OCI-LY7 (cell line): ENCODE measurements around the gene CBFB. TPM values are rescaled to one million over a fixed set of nuclear protein-coding genes. Genes with fewer than 3 reads are reported as not detected.

Experiments used
- BruUV-seq: library from RNA; stranded (reverse); fragments of 400-500 nt; replicated peaks from 2 replicates; lab custom pipeline; 2021; lab: Mats Ljungman, UMichigan
- CTCF ChIA-PET: fragments of 300-600 bp; sonication (Branson Sonifier 250); formaldehyde crosslinking; loops from one replicate; lab custom pipeline; 2022; ENCODE audit warnings: antibody characterized with exemption; ENCODE audit not compliant: unreplicated experiment; lab: Charles Lee
- POLR2A ChIA-PET: fragments of 300-600 bp; sonication (Branson Sonifier 250); formaldehyde crosslinking; loops from one replicate; lab custom pipeline; 2022; ENCODE audit warnings: antibody characterized with exemption; lab: Charles Lee
- DNase-seq: peaks from one replicate; pipeline ENCODE4 v3.0.0-alpha.2; 2015; ENCODE audit warnings: low spot score
- H2AFZ ChIP-seq: fragments of 200-600 bp; sonication (generic), shearing (Covaris generic); 2 replicates; pipeline ENCODE4 v1.6.1; 2014; ENCODE audit warnings: mild to moderate bottlenecking, antibody characterized with exemption, low read length, moderate library complexity
- H3K27ac ChIP-seq: fragments of 200-600 bp; sonication (generic); 2 replicates; pipeline ENCODE4 v1.5.1; 2014; ENCODE audit warnings: mixed run types, low read depth, mild to moderate bottlenecking, moderate library complexity, low read length, inconsistent platforms; ENCODE audit not compliant: poor library complexity, severe bottlenecking
- H3K36me3 ChIP-seq: fragments of 200-600 bp; sonication (generic); 2 replicates; pipeline ENCODE4 v1.6.1; 2014; ENCODE audit warnings: mild to moderate bottlenecking, antibody characterized with exemption, low read length, moderate library complexity, mixed read lengths; ENCODE audit not compliant: insufficient read depth
- H3K4me1 ChIP-seq: fragments of 200-600 bp; sonication (generic); 2 replicates; pipeline ENCODE4 v1.5.1; 2014; ENCODE audit warnings: mild to moderate bottlenecking, low read length; ENCODE audit not compliant: insufficient read depth, poor library complexity, severe bottlenecking
- H3K4me2 ChIP-seq: fragments of 200-600 bp; sonication (generic); 2 replicates; pipeline ENCODE4 v1.6.1; 2014; ENCODE audit warnings: mild to moderate bottlenecking, low read length
- H3K4me3 ChIP-seq: fragments of 200-600 bp; sonication (generic); 2 replicates; pipeline ENCODE4 v1.5.1; 2014; ENCODE audit warnings: mild to moderate bottlenecking, low read depth, low read length; ENCODE audit not compliant: poor library complexity, severe bottlenecking
- H3K79me2 ChIP-seq: fragments of 200-600 bp; sonication (generic); 2 replicates; pipeline ENCODE4 v1.6.1; 2016; ENCODE audit warnings: low read depth, mild to moderate bottlenecking, low read length, moderate library complexity, mixed read lengths; ENCODE audit not compliant: insufficient read depth
- H3K9me2 ChIP-seq: fragments of 200-600 bp; sonication (generic); 2 replicates; pipeline ENCODE4 v1.6.1; 2016; ENCODE audit warnings: mild to moderate bottlenecking, low read length, mixed read lengths; ENCODE audit not compliant: insufficient read depth
- H3K9me3 ChIP-seq: fragments of 200-600 bp; sonication (generic); 2 replicates; pipeline ENCODE4 v1.6.1; 2014; ENCODE audit warnings: mild to moderate bottlenecking, mixed run types, low read length, mixed read lengths
- H4K20me1 ChIP-seq: fragments of 200-600 bp; sonication (generic); 2 replicates; pipeline ENCODE4 v1.6.1; 2014; ENCODE audit warnings: mild to moderate bottlenecking, antibody characterized with exemption, low read length, moderate library complexity, mixed read lengths; ENCODE audit not compliant: insufficient read depth
- EZH2phosphoT487 ChIP-seq: fragments of 200-600 bp; sonication (generic); IDR thresholded peaks from 2 replicates; pipeline ENCODE4 v1.6.1; 2018; ENCODE audit warnings: low read depth, borderline replicate concordance, mild to moderate bottlenecking, mixed run types, antibody characterized with exemption, low read length, moderate library complexity, mixed read lengths
- intact Hi-C: fragments of 100-400 bp; cut with micrococcal nuclease; formaldehyde crosslinking; loops from one replicate; pipeline ENCODE4 v1.10.0; 2022; ENCODE audit not compliant: unreplicated experiment
- total RNA-seq, 2 experiments: library from RNA; depleted of rRNA in 1 of 2; stranded (reverse); fragments of >200 nt in 1 of 2; shearing (Covaris generic) in 1 of 2; gene quantifications; 2 replicates each; pipeline ENCODE4 v1.2.3, GENCODE V29; 2014 to 2022
- TF ChIP-seq, protein P1 (sequence below): fragments of 200-600 bp; sonication (generic); conservative IDR thresholded peaks from 2 replicates; pipeline ENCODE4 v1.5.1; 2014; ENCODE audit warnings: mild to moderate bottlenecking, antibody characterized with exemption, low read length, moderate library complexity, mixed read lengths

CBFB gene
- total RNA-seq, 2 experiments from 2014 or later: 93.5 to 151 TPM

DNA sequence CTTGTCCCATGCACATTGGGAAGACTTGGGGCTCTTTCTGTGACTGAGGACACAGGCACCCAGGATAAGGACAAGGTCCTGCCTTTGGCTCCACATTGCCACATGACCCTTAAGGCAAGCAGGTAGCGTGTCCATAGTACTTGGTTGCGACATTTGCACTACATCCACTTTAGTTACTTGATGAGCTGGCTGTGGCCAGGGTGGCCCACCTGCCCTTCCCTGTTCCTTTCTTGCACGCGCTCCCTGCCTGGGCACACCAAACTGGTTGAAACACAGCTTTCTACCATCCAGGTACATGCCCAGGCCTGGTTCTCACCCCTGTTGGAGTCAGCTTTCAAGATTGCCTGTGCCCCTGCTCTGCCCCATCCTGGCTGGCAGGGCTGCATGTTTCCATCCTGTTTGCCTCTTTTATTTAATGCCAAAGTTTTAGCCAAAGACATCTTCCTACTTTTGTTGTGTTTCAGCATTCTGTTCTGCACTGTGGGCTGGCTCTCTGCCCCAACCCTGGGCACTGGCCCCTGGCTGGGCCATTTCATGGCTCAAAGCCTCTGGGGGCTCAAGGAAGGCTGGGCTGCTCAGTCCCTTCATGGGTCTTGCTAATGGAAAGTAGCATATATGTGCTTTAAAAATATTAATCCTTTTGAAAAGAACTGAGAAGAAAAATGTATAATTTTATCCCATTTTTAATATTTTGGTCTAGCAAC, 118.6 kb downstream of the CBFB start:
- Histone ChIP-seq H3K27ac (no peak overlapping the region), H3K4me2 (no peak overlapping the region), H3K9me2 (no peaks in the 10 kb centered on the region), H3K9me3 (no peaks in the 10 kb centered on the region), H3K4me3 (no peak overlapping the region), H3K36me3 (peaks cover 59% of the 10 kb centered on the region), H3K4me1 (no peaks in the 10 kb centered on the region), H2AFZ (no peak overlapping the region), H3K79me2 (no peaks in the 10 kb centered on the region), H4K20me1 (no peaks in the 10 kb centered on the region)
- intact Hi-C loops: no loop called here
- BruUV-seq: TSS peak; percentile 63
- POLR2A ChIA-PET: no interaction called here
- CTCF ChIA-PET: no interaction called here
- TF ChIP-seq, protein P1, sequence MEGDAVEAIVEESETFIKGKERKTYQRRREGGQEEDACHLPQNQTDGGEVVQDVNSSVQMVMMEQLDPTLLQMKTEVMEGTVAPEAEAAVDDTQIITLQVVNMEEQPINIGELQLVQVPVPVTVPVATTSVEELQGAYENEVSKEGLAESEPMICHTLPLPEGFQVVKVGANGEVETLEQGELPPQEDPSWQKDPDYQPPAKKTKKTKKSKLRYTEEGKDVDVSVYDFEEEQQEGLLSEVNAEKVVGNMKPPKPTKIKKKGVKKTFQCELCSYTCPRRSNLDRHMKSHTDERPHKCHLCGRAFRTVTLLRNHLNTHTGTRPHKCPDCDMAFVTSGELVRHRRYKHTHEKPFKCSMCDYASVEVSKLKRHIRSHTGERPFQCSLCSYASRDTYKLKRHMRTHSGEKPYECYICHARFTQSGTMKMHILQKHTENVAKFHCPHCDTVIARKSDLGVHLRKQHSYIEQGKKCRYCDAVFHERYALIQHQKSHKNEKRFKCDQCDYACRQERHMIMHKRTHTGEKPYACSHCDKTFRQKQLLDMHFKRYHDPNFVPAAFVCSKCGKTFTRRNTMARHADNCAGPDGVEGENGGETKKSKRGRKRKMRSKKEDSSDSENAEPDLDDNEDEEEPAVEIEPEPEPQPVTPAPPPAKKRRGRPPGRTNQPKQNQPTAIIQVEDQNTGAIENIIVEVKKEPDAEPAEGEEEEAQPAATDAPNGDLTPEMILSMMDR: no peak
- TF ChIP-seq EZH2phosphoT487: no peak
- no peak for DNase-seq

DNA sequence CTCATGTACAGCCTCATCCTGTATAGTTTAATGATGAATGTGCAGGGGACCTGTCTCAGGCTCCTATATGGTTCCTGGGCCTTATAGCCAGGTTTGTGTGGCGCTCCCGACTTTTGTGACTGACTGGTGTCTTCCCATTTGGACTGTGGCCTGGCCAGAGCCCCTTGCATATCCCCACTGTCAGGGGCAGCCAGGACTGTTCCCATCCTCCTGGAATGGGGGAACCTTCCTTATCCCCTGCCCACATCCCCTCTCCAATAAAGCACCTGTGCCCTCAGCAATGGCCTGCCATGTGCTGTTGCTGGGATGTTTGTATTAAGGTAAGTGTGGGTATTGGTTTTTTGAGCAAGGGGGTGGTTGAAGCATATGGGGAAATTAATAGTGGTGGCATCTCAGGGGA, 119.3 kb downstream of the CBFB start:
- Histone ChIP-seq H3K27ac (no peak overlapping the region), H3K9me3 (no peaks in the 10 kb centered on the region), H3K79me2 (no peaks in the 10 kb centered on the region), H2AFZ (no peak overlapping the region), H3K36me3 (peaks cover 53% of the 10 kb centered on the region), H3K4me1 (no peaks in the 10 kb centered on the region), H3K4me2 (no peak overlapping the region), H3K9me2 (no peaks in the 10 kb centered on the region), H3K4me3 (no peak overlapping the region), H4K20me1 (no peaks in the 10 kb centered on the region)
- ChIA-PET POLR2A (no interaction called here), CTCF (no interaction called here)
- BruUV-seq: no TSS peak
- intact Hi-C loops: no loop called here
- no peak for DNase-seq
- TF ChIP-seq, protein P1: no peak
- TF ChIP-seq EZH2phosphoT487: no peak

DNA sequence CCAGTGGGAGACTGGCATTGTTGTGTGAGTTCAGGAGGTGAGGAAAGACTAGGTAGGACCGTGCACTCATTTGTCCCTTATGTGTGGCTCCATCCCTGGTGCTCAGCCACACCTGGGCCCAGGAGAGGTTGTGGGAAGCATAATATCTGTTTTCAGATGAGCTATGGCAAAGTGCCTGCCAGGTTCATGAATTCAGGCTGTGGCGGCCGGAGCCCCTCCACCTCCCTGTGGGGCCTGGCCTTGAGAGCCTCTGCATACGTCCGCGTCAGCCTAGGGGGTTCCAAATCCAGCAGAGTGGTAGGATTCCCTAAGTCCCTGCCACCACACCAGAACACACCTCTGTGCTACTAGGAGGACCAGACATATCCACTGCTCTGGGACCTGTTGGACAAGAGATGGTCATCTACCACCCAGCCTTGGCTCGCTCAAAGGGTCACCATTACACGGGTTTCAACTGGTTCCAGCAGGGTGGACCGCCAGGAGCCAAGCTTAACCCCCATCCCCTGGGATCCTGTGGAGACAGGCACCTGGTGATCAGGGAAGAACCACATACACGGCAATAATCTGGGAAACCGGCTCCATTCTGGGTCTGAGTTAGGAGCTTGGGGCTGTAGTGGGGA, 119.8 kb downstream of the CBFB start:
- DNase-seq: no peak
- Histone ChIP-seq H4K20me1 (no peaks in the 10 kb centered on the region), H3K4me1 (no peaks in the 10 kb centered on the region), H3K4me2 (no peak overlapping the region), H3K4me3 (no peak overlapping the region), H3K79me2 (no peaks in the 10 kb centered on the region), H3K9me2 (no peaks in the 10 kb centered on the region), H2AFZ (no peak overlapping the region), H3K36me3 (peaks cover 49% of the 10 kb centered on the region), H3K27ac (no peak overlapping the region), H3K9me3 (no peaks in the 10 kb centered on the region)
- intact Hi-C loops: no loop called here
- POLR2A ChIA-PET: no interaction called here
- TF ChIP-seq EZH2phosphoT487: no peak
- TF ChIP-seq, protein P1: no peak
- CTCF ChIA-PET: interaction anchor here (0.5 to 0.9 kb wide), 2 partner anchors 9 to 136 kb away, joined by 3 read pairs; no protein-coding TSS in a partner anchor
- BruUV-seq: no TSS peak
